Panc1 (cell line): ENCODE data around the gene GYPC. TPM values are rescaled to one million over a fixed set of nuclear protein-coding genes. Genes with fewer than 3 reads are reported as not detected.

Source experiments
- ATAC-seq: fragments of 200-7000 bp; cut with Tn5 transposase; 2 replicates; pipeline ENCODE4 v1.9.1; 2020; ENCODE audit warnings: mild to moderate bottlenecking, moderate library complexity
- BruUV-seq: library from RNA; stranded (reverse); fragments of 400-500 nt; replicated peaks from 2 replicates; lab custom pipeline; 2021; lab: Mats Ljungman, UMichigan
- CTCF ChIA-PET: fragments of 300-600 bp; sonication (Branson Sonifier 250); formaldehyde crosslinking; loops from one replicate; lab custom pipeline; 2022; ENCODE audit warnings: antibody characterized with exemption; lab: Charles Lee
- POLR2A ChIA-PET: fragments of 300-600 bp; sonication (Branson Sonifier 250); formaldehyde crosslinking; loops from one replicate; lab custom pipeline; 2022; ENCODE audit warnings: antibody characterized with exemption; lab: Charles Lee
- DNase-seq: peaks from one replicate; pipeline ENCODE4 v3.0.0-alpha.2; 2010; ENCODE audit warnings: low read depth, low spot score
- H3K27ac ChIP-seq: 2 replicates; pipeline ENCODE4 v1.5.1; 2011; ENCODE audit warnings: mild to moderate bottlenecking, low read length, inconsistent platforms
- H3K27me3 ChIP-seq: fragments of 200-500 bp; sonication (Bioruptor generic); 2 replicates; pipeline ENCODE4 v1.6.0; 2014; ENCODE audit warnings: low read length, inconsistent platforms; ENCODE audit not compliant: control insufficient read depth, insufficient read depth
- H3K36me3 ChIP-seq: fragments of 200-500 bp; sonication (Bioruptor generic); 2 replicates; pipeline ENCODE4 v1.5.1; 2014; ENCODE audit warnings: inconsistent platforms, mild to moderate bottlenecking, low read length, moderate library complexity; ENCODE audit not compliant: control insufficient read depth, insufficient read depth
- H3K4me1 ChIP-seq: 2 replicates; pipeline ENCODE4 v1.5.1; 2011; ENCODE audit warnings: inconsistent platforms, mild to moderate bottlenecking, low read length, moderate library complexity; ENCODE audit not compliant: control insufficient read depth, insufficient read depth
- H3K4me3 ChIP-seq, 2 experiments: 2 replicates each; pipeline ENCODE4 v1.5.1; 2011 to 2012; ENCODE audit warnings: low read depth in 2 of 2, low read length in 2 of 2, mild to moderate bottlenecking in 2 of 2, inconsistent platforms in 1 of 2, moderate library complexity in 1 of 2
- H3K9me3 ChIP-seq: fragments of 200-500 bp; sonication (Bioruptor generic); 2 replicates; pipeline ENCODE4 v1.5.1; 2014; ENCODE audit warnings: low read depth, mild to moderate bottlenecking, inconsistent platforms, low read length, moderate library complexity; ENCODE audit not compliant: control insufficient read depth, insufficient read depth
- POLR2AphosphoS5 ChIP-seq: IDR thresholded peaks from 2 replicates; pipeline ENCODE4 v1.6.1; 2012; ENCODE audit warnings: mild to moderate bottlenecking, low read depth, low read length, moderate library complexity
- SIN3A ChIP-seq: IDR thresholded peaks from 2 replicates; pipeline ENCODE4 v1.6.1; 2012; ENCODE audit warnings: low read depth, mild to moderate bottlenecking, low read length, moderate library complexity, borderline replicate concordance; ENCODE audit not compliant: insufficient read depth
- TCF7L2 ChIP-seq: IDR thresholded peaks from 2 replicates; pipeline ENCODE4 v1.6.1; 2011; ENCODE audit warnings: mild to moderate bottlenecking, low read depth, low read length, inconsistent platforms
- in situ Hi-C: cut with HindIII; loops from 2 replicates; pipeline ENCODE4 v1.10.0; 2016; ENCODE audit warnings: low sequenced_read_pairs, low pct_unique_long_range_greater_than_20kb
- intact Hi-C: fragments of 100-400 bp; cut with micrococcal nuclease; formaldehyde crosslinking; loops from one replicate; pipeline ENCODE4 v1.10.0; 2022; ENCODE audit not compliant: unreplicated experiment
- total RNA-seq: library from RNA; stranded (reverse); gene quantifications from one replicate; pipeline ENCODE4 v1.2.1, GENCODE V29; 2021; ENCODE audit not compliant: unreplicated experiment
- TF ChIP-seq, protein P1 (sequence below): fragments of 450-650 bp; IDR thresholded peaks from 2 replicates; pipeline ENCODE4 v1.5.1; 2017; ENCODE audit warnings: mild to moderate bottlenecking
- TF ChIP-seq, protein P2 (sequence below), 2 experiments: IDR thresholded peaks; 2 replicates each; pipeline ENCODE4 v1.6.1; 2011 to 2012; ENCODE audit warnings: low read depth in 2 of 2, control low read depth in 1 of 2, low read length in 1 of 2, mild to moderate bottlenecking in 1 of 2, moderate library complexity in 1 of 2; ENCODE audit not compliant: insufficient read depth in 1 of 2

The GYPC gene
- total RNA-seq, 1 experiment from 2014 or later, result 0.57 TPM

DNA sequence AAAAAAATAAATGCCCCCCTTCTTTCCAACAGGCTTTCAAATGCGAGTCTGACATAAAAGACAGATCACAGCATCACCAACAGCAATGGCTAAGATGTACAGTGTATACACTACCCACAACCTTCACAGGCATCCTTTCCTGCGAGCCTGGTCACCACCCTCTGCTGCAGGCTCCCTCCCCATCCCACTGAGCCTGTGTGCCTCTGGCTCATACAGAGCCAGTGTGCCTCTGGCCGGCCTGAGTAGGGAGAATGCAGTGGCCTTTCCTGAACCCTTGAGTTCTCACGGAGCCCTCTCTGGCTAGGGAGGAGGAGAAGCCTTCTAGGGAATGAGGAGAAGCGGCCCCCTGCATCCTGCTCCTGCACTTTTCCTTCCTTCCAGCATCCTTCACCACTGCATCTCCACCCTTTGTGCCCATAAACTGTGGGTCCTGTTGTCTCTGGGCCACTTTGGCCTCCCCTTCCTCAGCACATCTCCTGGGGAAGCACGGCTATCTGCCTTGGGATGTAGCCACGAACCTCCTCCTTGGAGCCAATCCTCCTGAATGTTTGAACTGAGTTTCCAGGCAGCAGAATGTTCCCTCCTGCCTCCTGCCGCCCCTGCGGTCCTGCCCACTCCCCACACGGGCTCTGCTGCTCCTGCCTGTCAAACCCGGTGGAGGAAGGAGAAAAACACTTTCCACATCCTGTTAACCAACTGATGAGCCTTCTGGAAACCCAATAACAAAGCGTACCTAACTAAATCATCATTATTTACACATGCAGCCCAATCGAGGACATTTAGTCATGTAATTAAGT lies 22.5 kb downstream of the GYPC start:
- DNase-seq, result no peak
- POLR2A ChIA-PET, result no interaction called here
- H3K27ac ChIP-seq, result no peak overlapping the region
- H3K4me3 ChIP-seq, result no peak overlapping the region
- no TSS peak for BruUV-seq
- 0 out of 2 replicates have a peak, but pooled peaks have one; percentile 26 for ATAC-seq
- H3K27me3 ChIP-seq, result no peaks in the 10 kb centered on the region
- H3K9me3 ChIP-seq, result peaks cover 4% of the 10 kb centered on the region; the same call in 1 of the 2 replicates
- CTCF ChIA-PET, result no interaction called here
- H3K4me1 ChIP-seq, result no peaks in the 10 kb centered on the region
- no peaks in the 10 kb centered on the region for H3K36me3 ChIP-seq
- intact Hi-C loops (no loop called here), in situ Hi-C loops (no loop called here)
- TF ChIP-seq POLR2AphosphoS5 (no peak), SIN3A (no peak), TCF7L2 (no peak)
- TF ChIP-seq, protein P1, sequence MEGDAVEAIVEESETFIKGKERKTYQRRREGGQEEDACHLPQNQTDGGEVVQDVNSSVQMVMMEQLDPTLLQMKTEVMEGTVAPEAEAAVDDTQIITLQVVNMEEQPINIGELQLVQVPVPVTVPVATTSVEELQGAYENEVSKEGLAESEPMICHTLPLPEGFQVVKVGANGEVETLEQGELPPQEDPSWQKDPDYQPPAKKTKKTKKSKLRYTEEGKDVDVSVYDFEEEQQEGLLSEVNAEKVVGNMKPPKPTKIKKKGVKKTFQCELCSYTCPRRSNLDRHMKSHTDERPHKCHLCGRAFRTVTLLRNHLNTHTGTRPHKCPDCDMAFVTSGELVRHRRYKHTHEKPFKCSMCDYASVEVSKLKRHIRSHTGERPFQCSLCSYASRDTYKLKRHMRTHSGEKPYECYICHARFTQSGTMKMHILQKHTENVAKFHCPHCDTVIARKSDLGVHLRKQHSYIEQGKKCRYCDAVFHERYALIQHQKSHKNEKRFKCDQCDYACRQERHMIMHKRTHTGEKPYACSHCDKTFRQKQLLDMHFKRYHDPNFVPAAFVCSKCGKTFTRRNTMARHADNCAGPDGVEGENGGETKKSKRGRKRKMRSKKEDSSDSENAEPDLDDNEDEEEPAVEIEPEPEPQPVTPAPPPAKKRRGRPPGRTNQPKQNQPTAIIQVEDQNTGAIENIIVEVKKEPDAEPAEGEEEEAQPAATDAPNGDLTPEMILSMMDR, result no peak
- TF ChIP-seq, protein P2, sequence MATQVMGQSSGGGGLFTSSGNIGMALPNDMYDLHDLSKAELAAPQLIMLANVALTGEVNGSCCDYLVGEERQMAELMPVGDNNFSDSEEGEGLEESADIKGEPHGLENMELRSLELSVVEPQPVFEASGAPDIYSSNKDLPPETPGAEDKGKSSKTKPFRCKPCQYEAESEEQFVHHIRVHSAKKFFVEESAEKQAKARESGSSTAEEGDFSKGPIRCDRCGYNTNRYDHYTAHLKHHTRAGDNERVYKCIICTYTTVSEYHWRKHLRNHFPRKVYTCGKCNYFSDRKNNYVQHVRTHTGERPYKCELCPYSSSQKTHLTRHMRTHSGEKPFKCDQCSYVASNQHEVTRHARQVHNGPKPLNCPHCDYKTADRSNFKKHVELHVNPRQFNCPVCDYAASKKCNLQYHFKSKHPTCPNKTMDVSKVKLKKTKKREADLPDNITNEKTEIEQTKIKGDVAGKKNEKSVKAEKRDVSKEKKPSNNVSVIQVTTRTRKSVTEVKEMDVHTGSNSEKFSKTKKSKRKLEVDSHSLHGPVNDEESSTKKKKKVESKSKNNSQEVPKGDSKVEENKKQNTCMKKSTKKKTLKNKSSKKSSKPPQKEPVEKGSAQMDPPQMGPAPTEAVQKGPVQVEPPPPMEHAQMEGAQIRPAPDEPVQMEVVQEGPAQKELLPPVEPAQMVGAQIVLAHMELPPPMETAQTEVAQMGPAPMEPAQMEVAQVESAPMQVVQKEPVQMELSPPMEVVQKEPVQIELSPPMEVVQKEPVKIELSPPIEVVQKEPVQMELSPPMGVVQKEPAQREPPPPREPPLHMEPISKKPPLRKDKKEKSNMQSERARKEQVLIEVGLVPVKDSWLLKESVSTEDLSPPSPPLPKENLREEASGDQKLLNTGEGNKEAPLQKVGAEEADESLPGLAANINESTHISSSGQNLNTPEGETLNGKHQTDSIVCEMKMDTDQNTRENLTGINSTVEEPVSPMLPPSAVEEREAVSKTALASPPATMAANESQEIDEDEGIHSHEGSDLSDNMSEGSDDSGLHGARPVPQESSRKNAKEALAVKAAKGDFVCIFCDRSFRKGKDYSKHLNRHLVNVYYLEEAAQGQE (IDR thresholded peaks at IDR 0.05; ENCODE audit: insufficient read depth in 1 of 2, low read depth in 2 of 2, low read length in 1 of 2), result no peak

DNA sequence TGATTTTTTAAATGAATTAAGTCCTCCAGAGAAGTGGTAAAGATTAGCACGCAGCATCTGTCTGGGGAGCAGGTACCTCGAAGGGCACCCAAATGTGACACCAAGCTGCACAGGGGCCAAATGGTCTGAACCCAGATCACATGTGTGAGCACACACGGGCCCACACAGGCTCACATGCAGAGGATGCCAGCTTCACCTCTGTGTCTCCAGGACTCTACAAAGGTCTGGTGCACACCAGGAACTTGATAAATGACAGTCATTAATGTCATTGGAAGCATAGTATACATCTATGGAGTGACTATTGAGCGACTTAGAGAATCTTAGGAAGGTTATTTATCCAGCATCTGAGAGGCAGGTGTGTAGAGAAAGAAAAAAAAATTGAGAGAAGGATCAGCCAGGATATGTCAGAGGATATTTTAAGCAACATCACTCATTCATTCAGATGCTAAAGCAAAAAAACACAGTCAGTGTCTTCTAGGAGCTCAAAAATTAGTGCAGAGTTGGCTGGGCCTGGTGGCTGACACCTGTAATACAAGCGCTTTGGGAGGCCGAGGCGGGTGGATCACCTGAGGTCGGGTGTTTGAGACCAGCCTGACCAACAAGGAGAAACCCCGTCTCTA lies 23.2 kb downstream of the GYPC start:
- Histone ChIP-seq H3K27me3 (no peaks in the 10 kb centered on the region), H3K36me3 (no peaks in the 10 kb centered on the region), H3K9me3 (peaks cover 4% of the 10 kb centered on the region; the same call in 1 of the 2 replicates), H3K27ac (no peak overlapping the region), H3K4me1 (no peaks in the 10 kb centered on the region), H3K4me3 (no peak overlapping the region)
- ChIA-PET POLR2A (no interaction called here), CTCF (no interaction called here)
- ATAC-seq (no peak), DNase-seq (no peak)
- TF ChIP-seq TCF7L2, result no peak
- TF ChIP-seq, protein P2 (IDR thresholded peaks at IDR 0.05; ENCODE audit: insufficient read depth in 1 of 2, low read depth in 2 of 2, low read length in 1 of 2), result no peak
- TF ChIP-seq, protein P1, result no peak
- no peak for TF ChIP-seq POLR2AphosphoS5
- no peak for TF ChIP-seq SIN3A
- in situ Hi-C loops (no loop called here), intact Hi-C loops (no loop called here)
- no TSS peak for BruUV-seq
